CD4-positive, alpha-beta T cell treated with Interleukin-1 beta for 1 hour (primary cell): ENCODE results near the gene ARHGAP30.
A peak's percentile ranks its signal among the peaks of the same experiment; 100 is the strongest.

Experiments
- DNase-seq, 2 donors: peaks; one replicate each; pipeline ENCODE4 v3.0.0-alpha.2; 2020 to 2022

The ARHGAP30 gene

DNA sequence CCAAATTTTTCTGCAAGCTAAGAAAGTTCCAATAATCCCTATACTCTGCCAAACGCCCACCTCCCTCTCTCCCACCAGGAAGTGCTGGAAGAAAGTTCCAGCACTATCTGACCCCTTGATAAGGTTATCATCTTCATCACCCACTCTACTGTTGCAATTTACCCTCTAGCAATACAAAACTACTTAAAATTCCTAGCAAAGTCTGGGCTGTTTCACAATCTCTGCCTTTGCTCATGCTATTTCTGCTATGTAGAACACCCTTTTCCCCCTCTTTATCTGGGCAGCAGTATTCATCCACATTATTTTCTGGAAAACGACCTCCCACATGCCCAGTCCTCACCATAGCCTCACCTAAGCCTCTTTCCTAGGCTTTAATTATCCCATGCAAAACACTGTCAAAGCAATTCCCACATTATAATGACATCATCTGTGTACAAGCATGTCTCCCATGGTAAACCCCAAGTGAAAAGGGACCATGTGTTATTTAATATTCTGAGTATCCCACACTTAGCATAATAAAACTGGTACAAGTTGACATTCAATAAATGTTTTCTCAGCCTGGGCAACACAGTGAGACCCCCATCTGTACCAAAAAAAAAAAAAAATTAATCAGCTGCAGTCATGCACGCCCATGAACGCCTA is 60.7 kb downstream of the ARHGAP30 start:
- no peak for DNase-seq

DNA sequence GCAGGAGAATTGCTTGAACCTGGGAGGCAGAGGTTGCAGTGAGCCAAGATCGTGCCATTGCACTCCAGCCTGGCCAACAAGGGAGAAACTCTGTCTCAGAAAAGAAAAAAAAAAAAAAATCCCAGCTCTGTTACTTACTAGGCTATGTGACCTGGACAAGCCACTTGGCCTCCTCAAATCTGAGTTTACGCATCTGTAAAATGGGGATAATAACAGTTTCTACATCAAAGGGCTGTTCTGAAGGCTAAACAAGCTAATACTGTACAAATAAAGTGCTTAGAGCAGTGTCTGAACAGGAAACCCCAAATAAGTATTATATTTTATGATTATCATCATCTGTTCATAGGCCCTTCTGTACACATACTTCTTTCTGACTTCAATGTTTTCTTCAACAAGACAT is 62.3 kb downstream of the ARHGAP30 start:
- DNase-seq, result no peak

DNA sequence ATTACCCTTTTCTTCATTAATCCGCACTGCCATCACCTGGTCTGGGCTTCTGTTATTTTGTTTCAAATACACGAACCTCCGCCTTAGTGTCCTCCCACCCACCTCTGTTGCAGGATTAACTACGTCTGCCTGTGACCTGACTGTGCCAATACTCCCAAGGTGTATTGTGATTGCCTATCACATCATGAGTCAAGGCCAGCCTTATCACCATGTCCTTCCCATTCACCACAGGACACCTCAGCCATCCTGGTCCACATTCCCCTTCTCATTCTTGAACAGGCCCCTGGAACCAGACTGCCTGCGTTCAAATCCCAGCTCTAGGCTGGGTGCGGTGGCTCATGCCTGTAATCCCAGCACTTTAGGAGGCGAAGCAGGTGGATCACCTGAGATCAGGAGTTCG is 63.1 kb downstream of the ARHGAP30 start:
- no peak for DNase-seq

DNA sequence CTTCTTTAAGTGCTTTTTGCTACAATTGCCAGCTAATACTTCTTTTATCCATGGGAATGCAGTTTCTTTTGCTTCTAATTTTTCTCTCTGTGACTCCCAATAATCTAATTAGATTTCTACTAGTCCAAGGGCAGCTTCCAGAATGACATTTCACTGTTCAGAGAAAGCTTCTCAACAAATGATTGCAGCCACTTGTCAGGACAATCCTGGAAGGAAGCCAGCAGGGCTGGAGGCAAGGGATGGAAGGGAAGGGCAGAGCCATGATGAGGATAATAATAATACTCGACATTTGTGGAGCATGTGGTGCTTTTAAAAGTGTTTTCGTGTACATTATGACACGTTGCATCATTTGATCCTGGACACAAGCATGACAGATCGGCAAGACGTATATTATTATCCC is 68.2 kb downstream of the ARHGAP30 start:
- DNase-seq, result no peak

DNA sequence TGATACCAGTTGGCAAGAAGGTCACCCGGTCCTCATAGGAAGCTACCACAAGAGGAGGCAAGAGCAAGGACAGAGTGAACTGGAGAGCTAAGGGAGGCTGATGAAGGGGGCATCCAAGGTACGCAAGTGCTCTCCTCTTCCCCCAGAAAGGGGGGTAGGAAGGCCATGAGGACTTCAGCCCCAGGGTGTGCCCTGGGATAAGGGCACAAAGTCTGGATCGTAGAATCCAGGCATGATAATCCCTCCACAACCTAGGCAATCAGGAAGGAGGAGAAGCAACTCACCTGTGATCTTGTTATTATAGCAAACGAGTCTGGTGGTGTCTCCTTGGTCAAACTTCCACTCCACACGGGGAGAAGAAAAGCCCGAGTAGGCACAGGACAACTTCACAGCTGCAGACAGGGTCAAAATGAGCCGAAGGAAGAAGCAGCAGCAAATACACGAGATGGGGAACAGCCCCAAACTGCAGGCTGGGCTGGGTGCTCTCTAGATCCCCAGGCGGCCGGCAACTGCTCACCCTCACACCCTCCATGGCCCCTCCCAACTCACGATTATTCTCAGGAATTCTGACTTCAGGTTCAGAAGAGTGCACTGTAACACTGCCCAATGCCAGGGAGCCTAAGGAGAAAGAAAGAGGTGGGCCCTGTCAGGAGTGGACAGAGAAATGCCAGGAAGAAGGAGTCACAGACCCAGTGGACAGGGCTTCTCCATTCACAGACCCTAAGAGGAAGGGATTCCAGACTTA is 68.8 kb downstream of the ARHGAP30 start:
- no peak for DNase-seq

DNA sequence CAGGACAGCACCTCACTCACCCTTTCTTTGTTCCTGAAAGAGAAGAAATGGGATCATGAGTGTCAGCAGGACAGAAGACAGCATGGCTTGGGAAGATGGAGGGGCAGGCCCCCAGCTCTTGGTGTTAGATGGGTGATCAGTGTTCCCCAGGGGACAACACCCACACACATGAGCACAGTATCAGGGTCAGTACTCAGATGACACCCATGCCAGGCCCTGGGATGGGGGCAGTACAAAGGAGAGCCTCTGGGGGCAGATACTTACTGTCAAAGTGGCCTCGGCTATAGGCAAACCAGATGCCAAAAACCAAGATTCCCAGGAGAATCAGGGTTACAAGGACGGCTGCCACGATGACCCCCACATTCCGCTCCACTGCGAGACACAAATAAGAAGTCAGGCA is 70.3 kb downstream of the ARHGAP30 start:
- DNase-seq, result no peak

DNA sequence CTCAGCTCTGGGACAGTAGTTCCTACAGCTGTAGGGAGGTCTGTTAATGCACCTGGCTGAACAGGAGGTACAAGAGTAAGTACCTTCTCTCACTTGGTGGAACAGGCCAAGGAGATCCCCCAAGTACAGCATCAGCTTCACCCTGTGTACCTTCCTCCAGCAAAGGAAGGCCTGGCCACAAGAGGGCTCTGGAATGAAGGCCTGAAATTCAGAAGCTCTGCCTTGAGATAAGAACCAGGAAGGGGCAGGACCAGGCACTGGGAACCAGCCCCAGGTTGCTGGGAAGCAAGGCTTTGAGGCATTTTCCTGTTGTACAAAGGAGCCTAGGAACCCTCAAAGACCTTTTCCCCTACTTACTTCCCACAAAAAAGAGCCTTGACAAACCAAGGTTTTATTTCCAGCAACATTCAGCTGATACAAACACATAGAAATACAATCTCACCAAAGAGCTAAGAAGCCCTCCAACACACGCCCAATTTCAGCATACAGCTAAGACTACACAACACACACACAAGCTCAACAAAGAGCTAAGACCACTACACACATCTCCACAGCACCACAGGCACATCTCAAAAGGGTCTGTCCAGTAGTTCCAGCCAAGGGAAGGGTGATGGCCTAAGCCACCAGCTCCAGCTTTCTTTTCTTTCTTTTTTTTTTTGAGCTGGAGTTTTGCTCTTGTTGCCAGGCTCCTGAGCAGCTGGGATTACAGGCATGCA is 72.2 kb downstream of the ARHGAP30 start:
- DNase-seq, result peak; percentile 59 to 60
